Uterus (tissue), 2 donors: Measurements from ENCODE around the gene MICB.

ENCODE experiments used
- CTCF ChIP-seq, 4 experiments: fragments of 200-600 bp in 2 of 4; fragments of 450-650 bp in 2 of 4; sonication (generic) in 2 of 4; IDR thresholded peaks; one replicate each; pipeline ENCODE4 v1.5.1; 2016 to 2019; ENCODE audit warnings: antibody characterized with exemption in 4 of 4, mild to moderate bottlenecking in 2 of 4, moderate library complexity in 1 of 4
- POLR2A ChIP-seq, 2 donors: fragments of 450-650 bp; IDR thresholded peaks; one replicate each; pipeline ENCODE4 v1.6.1; 2016; ENCODE audit warnings: antibody characterized with exemption in 2 of 2, mild to moderate bottlenecking in 1 of 2, moderate library complexity in 1 of 2

DNA sequence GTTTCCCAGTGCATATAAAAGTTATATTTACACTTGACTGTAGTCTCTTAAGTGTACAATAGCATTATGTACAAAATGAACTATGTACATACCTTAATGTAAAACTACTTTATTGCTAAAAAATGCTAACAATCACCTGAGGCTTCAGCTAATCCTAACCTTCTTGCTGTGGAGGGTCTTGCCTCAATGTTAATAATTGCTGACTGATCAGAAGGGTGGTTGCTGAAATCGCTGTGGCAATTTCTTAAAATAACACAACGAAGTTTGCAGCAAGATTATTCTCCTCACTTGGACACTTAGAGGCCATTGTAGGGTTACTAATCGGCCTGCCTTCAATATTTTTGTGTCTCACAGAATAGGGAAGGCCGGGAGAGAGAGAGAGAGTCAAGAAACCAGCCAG lies 24.7 kb upstream of the MICB start:
- TF ChIP-seq POLR2A (IDR thresholded peaks at IDR 0.05) (no peak), CTCF (IDR thresholded peaks at IDR 0.05) (no peak)
